HepG2 (cell line): ENCODE results near the gene PAM16. TPM values are rescaled to one million over a fixed set of nuclear protein-coding genes. Genes with fewer than 3 reads are reported as not detected.
A peak's percentile ranks its signal among the peaks of the same experiment; 100 is the strongest.

ENCODE experiments used
- ADNP ChIP-seq: sonication (generic); formaldehyde crosslinking; IDR thresholded peaks from 2 replicates; pipeline ENCODE4 v1.4.0; 2020; ENCODE audit warnings: missing genetic modification reagents
- AGO1 ChIP-seq: fragments of 200-400 bp; formaldehyde crosslinking; IDR thresholded peaks from 2 replicates; pipeline ENCODE4 v1.6.1; 2017; ENCODE audit warnings: mild to moderate bottlenecking, low read depth, low read length, moderate library complexity; ENCODE audit not compliant: poor library complexity, severe bottlenecking
- CHD4 ChIP-seq: fragments of 200-600 bp; sonication (generic); IDR thresholded peaks from 2 replicates; pipeline ENCODE4 v1.7.0; 2017; ENCODE audit warnings: mild to moderate bottlenecking, low read length, borderline replicate concordance
- FOXK1 ChIP-seq: sonication (generic); formaldehyde crosslinking; IDR thresholded peaks from 2 replicates; pipeline ENCODE4 v1.4.0; 2020; ENCODE audit warnings: low read depth, missing genetic modification reagents, borderline replicate concordance
- KDM4B ChIP-seq: sonication (generic); formaldehyde crosslinking; IDR thresholded peaks from 2 replicates; pipeline ENCODE4 v1.4.0; 2020; ENCODE audit warnings: missing genetic modification reagents
- MTF2 ChIP-seq: sonication (generic); formaldehyde crosslinking; IDR thresholded peaks from 2 replicates; pipeline ENCODE4 v1.5.0; 2020; ENCODE audit warnings: missing genetic modification reagents, borderline replicate concordance
- NFKB2 ChIP-seq: sonication (generic); formaldehyde crosslinking; IDR thresholded peaks from 2 replicates; pipeline ENCODE4 v1.4.0; 2020; ENCODE audit warnings: missing genetic modification reagents, borderline replicate concordance
- NKX3-1 ChIP-seq: sonication (generic); formaldehyde crosslinking; IDR thresholded peaks from 2 replicates; pipeline ENCODE4 v1.5.0; 2020; ENCODE audit warnings: missing genetic modification reagents
- RFXAP ChIP-seq: sonication (generic); formaldehyde crosslinking; IDR thresholded peaks from 2 replicates; pipeline ENCODE4 v1.4.0; 2020; ENCODE audit warnings: missing genetic modification reagents, borderline replicate concordance
- RXRA ChIP-seq: sonication (generic); formaldehyde crosslinking; IDR thresholded peaks from 2 replicates; pipeline ENCODE4 v1.5.1; 2020; ENCODE audit warnings: missing genetic modification reagents
- UBTF ChIP-seq: sonication (generic); formaldehyde crosslinking; IDR thresholded peaks from 2 replicates; pipeline ENCODE4 v1.4.0; 2020; ENCODE audit warnings: mild to moderate bottlenecking, missing genetic modification reagents
- ZBTB38 ChIP-seq: sonication (generic); formaldehyde crosslinking; IDR thresholded peaks from 2 replicates; pipeline ENCODE4 v1.5.1; 2020; ENCODE audit warnings: mild to moderate bottlenecking, missing genetic modification reagents
- ZFY ChIP-seq: sonication (generic); formaldehyde crosslinking; IDR thresholded peaks from 2 replicates; pipeline ENCODE4 v1.4.0; 2020; ENCODE audit warnings: missing genetic modification reagents
- ZNF18 ChIP-seq: sonication (generic); formaldehyde crosslinking; IDR thresholded peaks from 2 replicates; pipeline ENCODE4 v1.8.0; 2022; ENCODE audit warnings: mild to moderate bottlenecking, missing genetic modification reagents; ENCODE audit not compliant: insufficient replicate concordance
- ZNF253 ChIP-seq: sonication (generic); formaldehyde crosslinking; IDR thresholded peaks from 2 replicates; pipeline ENCODE4 v1.8.0; 2022; ENCODE audit warnings: mild to moderate bottlenecking, missing genetic modification reagents, borderline replicate concordance
- ZSCAN31 ChIP-seq: sonication (generic); formaldehyde crosslinking; IDR thresholded peaks from 2 replicates; pipeline ENCODE4 v1.5.0; 2020; ENCODE audit warnings: low read depth, mild to moderate bottlenecking, missing genetic modification reagents
- polyA plus RNA-seq, 8 experiments: library from polyadenylated mRNA; depleted of rRNA in 3 of 8; stranded (reverse) in 7 of 8; unstranded in 1 of 8; fragments of >200 nt; fragmentation: Illumina TruSeq in 4 of 8; extraction: Trizol in 4 of 8; gene quantifications; 2 replicates each; pipeline versions ENCODE4 v1.2.1 to v1.2.3, GENCODE V29; 2011 to 2016; ENCODE audit warnings: low read depth in 4 of 8, missing spikeins in 1 of 8, mixed read lengths in 1 of 8; ENCODE audit not compliant: insufficient read depth in 1 of 8
- total RNA-seq, 5 experiments: library from RNA; depleted of rRNA; stranded (reverse); fragments of >200 nt; fragmentation: Illumina TruSeq; extraction: Trizol; gene quantifications; 2 replicates each; pipeline ENCODE4 v1.2.3, GENCODE V29; 2016; ENCODE audit warnings: low read depth in 1 of 5
- TF ChIP-seq, protein P1 (sequence below): sonication (generic); formaldehyde crosslinking; IDR thresholded peaks from 2 replicates; pipeline ENCODE4 v1.4.0; 2020; ENCODE audit warnings: missing genetic modification reagents
- TF ChIP-seq, protein P2 (sequence below): sonication (generic); formaldehyde crosslinking; IDR thresholded peaks from 2 replicates; pipeline ENCODE4 v1.4.0; 2020; ENCODE audit warnings: missing genetic modification reagents, borderline replicate concordance

The PAM16 gene
- total and polyA plus RNA-seq, 2 of the 13 experiments (the other 11 are each of a cell fraction or from before 2014, with no cell fraction given): 51.5 to 51.8 TPM

- TF ChIP-seq ZNF18 (CRISPR knock-in tag) (peak; percentile 33), ZFY (CRISPR knock-in tag) (peak; percentile 66), RXRA (CRISPR knock-in tag) (peak; percentile 48), MTF2 (CRISPR knock-in tag) (peak; percentile 66; the same call in 1 of the 2 replicates), ADNP (0 out of 2 replicates have a peak, but pooled peaks have one; percentile 5), AGO1 (no peak), NKX3-1 (CRISPR knock-in tag) (peak; percentile 35; the same call in 1 of the 2 replicates), ZNF253 (CRISPR knock-in tag) (0 out of 2 replicates have a peak, but pooled peaks have one; percentile 56), UBTF (CRISPR knock-in tag) (peak; percentile 83), CHD4 (peak; percentile 97), KDM4B (CRISPR knock-in tag) (no peak), NFKB2 (peak; percentile 76; the same call in 1 of the 2 replicates), FOXK1 (0 out of 2 replicates have a peak, but pooled peaks have one; percentile 13), ZBTB38 (CRISPR knock-in tag) (peak; percentile 63; the same call in 1 of the 2 replicates), RFXAP (CRISPR knock-in tag) (peak; percentile 27; the same call in 1 of the 2 replicates), ZSCAN31 (CRISPR knock-in tag) (peak; percentile 73; the same call in 1 of the 2 replicates)
- TF ChIP-seq, protein P1, sequence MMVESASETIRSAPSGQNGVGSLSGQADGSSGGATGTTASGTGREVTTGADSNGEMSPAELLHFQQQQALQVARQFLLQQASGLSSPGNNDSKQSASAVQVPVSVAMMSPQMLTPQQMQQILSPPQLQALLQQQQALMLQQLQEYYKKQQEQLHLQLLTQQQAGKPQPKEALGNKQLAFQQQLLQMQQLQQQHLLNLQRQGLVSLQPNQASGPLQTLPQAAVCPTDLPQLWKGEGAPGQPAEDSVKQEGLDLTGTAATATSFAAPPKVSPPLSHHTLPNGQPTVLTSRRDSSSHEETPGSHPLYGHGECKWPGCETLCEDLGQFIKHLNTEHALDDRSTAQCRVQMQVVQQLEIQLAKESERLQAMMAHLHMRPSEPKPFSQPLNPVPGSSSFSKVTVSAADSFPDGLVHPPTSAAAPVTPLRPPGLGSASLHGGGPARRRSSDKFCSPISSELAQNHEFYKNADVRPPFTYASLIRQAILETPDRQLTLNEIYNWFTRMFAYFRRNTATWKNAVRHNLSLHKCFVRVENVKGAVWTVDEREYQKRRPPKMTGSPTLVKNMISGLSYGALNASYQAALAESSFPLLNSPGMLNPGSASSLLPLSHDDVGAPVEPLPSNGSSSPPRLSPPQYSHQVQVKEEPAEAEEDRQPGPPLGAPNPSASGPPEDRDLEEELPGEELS (CRISPR knock-in tag): peak; percentile 66
- TF ChIP-seq, protein P2, sequence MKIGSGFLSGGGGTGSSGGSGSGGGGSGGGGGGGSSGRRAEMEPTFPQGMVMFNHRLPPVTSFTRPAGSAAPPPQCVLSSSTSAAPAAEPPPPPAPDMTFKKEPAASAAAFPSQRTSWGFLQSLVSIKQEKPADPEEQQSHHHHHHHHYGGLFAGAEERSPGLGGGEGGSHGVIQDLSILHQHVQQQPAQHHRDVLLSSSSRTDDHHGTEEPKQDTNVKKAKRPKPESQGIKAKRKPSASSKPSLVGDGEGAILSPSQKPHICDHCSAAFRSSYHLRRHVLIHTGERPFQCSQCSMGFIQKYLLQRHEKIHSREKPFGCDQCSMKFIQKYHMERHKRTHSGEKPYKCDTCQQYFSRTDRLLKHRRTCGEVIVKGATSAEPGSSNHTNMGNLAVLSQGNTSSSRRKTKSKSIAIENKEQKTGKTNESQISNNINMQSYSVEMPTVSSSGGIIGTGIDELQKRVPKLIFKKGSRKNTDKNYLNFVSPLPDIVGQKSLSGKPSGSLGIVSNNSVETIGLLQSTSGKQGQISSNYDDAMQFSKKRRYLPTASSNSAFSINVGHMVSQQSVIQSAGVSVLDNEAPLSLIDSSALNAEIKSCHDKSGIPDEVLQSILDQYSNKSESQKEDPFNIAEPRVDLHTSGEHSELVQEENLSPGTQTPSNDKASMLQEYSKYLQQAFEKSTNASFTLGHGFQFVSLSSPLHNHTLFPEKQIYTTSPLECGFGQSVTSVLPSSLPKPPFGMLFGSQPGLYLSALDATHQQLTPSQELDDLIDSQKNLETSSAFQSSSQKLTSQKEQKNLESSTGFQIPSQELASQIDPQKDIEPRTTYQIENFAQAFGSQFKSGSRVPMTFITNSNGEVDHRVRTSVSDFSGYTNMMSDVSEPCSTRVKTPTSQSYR (CRISPR knock-in tag): peak; percentile 53; the same call in 1 of the 2 replicates
Observed at GRCh38 chr16:4313563-4314531, 37.3 kb downstream of the PAM16 start (continued).
